ENCODE data around the gene YJU2. TPM values are rescaled to one million over a fixed set of nuclear protein-coding genes. Genes with fewer than 3 reads are reported as not detected.
"Not testable (repeated sequence)": the region's sequence is repeated elsewhere in the genome, so short reads cannot be mapped to it uniquely, and the experiment has no call there.

The YJU2 gene
- total and polyA plus RNA-seq, 2 of the 8 experiments (the other 6 are each of a cell fraction or from before 2014, with no cell fraction given): 26.8 to 27.7 TPM

GRCh38 chr19:4286141-4286540, 39.3 kb downstream of the YJU2 start:
- H3K27me3 ChIP-seq (replicated peaks in 1 of 4; ENCODE audit: control insufficient read depth in 3 of 4, extremely low read depth in 1 of 4, insufficient read depth in 3 of 4, low read length in 3 of 4); H3K9ac ChIP-seq (replicated peaks in 1 of 4; ENCODE audit: extremely low read depth in 1 of 4, low read depth in 3 of 4, low read length in 3 of 4); DNase-seq (ENCODE audit: low read depth in 1 of 2, low spot score in 2 of 2); H2AFZ ChIP-seq (ENCODE audit: low read length); H2BK5ac ChIP-seq (ENCODE audit: low read depth, low read length); H3K56ac ChIP-seq (replicated peaks; ENCODE audit: insufficient read length, low read depth, low read length); H3K79me1 ChIP-seq (ENCODE audit: low read depth, low read length); H2BK120ac ChIP-seq (replicated peaks; ENCODE audit: low read depth, low read length); H3K4me2 ChIP-seq (ENCODE audit: insufficient read depth in 1 of 2, low read depth in 2 of 2, low read length in 2 of 2); H3K18ac ChIP-seq (ENCODE audit: extremely low read depth, low read length); H3K36me3 ChIP-seq (ENCODE audit: control insufficient read depth in 2 of 4, insufficient read depth in 4 of 4, low read length in 3 of 4); H4K5ac ChIP-seq (ENCODE audit: insufficient read length, low read depth, low read length); H4K20me1 ChIP-seq (replicated peaks in 1 of 2; ENCODE audit: control insufficient read depth in 1 of 2, insufficient read depth in 2 of 2, low read length in 2 of 2); H4K91ac ChIP-seq (replicated peaks; ENCODE audit: insufficient read length, low read length); FAIRE-seq; H3K14ac ChIP-seq (ENCODE audit: insufficient read length); H3K4ac ChIP-seq (replicated peaks; ENCODE audit: insufficient read length, low read depth, low read length); H3K27ac ChIP-seq (ENCODE audit: low read depth, low read length); H2AK5ac ChIP-seq (ENCODE audit: low read depth, low read length); H3K79me2 ChIP-seq (ENCODE audit: control insufficient read depth in 1 of 2, insufficient read depth in 2 of 2, low read length in 2 of 2); H3K4me3 ChIP-seq (ENCODE audit: extremely low read depth in 1 of 4, insufficient read depth in 2 of 4, low read depth in 3 of 4, low read length in 4 of 4); H3K23ac ChIP-seq (ENCODE audit: insufficient read length); H2BK12ac ChIP-seq (ENCODE audit: low read depth, low read length); H3K23me2 ChIP-seq (ENCODE audit: low read depth, low read length); H4K8ac ChIP-seq (ENCODE audit: extremely low read depth, insufficient read depth, low read length); H3K9me3 ChIP-seq (ENCODE audit: insufficient read depth in 2 of 2, low read depth in 1 of 2, low read length in 1 of 2); H2BK20ac ChIP-seq (ENCODE audit: low read length); H3K4me1 ChIP-seq (replicated peaks in 1 of 4; ENCODE audit: control insufficient read depth in 3 of 4, insufficient read depth in 4 of 4, low read length in 3 of 4); H2BK15ac ChIP-seq (ENCODE audit: low read length): not testable (repeated sequence)
- CTCF ChIA-PET (ENCODE audit: partially characterized antibody): interaction anchor here (0.7 kb wide), 1 partner anchor 250 kb away, joined by 3 read pairs; no protein-coding TSS in a partner anchor
- WGBS, 2 experiments (ENCODE audit: extremely low coverage in 1 of 2, insufficient coverage in 1 of 2, insufficient read length in 1 of 2, insufficient replicate concordance in 2 of 2, low coverage in 1 of 2, low lambda C conversion rate in 2 of 2, missing lambda C conversion rate in 1 of 2): 92% methylated on average over 3 of the region's 4 CpGs; no CpG with 5 or more reads in 1 of the 2 experiments
- POLR2A ChIA-PET (ENCODE audit: partially characterized antibody): interaction anchor here (1.1 kb wide), 1 partner anchor 13 kb away, joined by 4 read pairs; no protein-coding TSS in a partner anchor
